H1 (cell line): Measurements from ENCODE around the gene RNF123. TPM values are rescaled to one million over a fixed set of nuclear protein-coding genes. Genes with fewer than 3 reads are reported as not detected.
"Not testable (repeated sequence)": the region's sequence is repeated elsewhere in the genome, so short reads cannot be mapped to it uniquely, and the experiment has no call there.

ENCODE experiments used
- CTCF ChIA-PET: fragments of 300-600 bp; sonication (Branson Sonifier 250); formaldehyde crosslinking; loops from one replicate; lab custom pipeline; 2021; ENCODE audit not compliant: partially characterized antibody; lab: Charles Lee
- POLR2A ChIA-PET: fragments of 300-600 bp; sonication (Branson Sonifier 250); formaldehyde crosslinking; loops from one replicate; lab custom pipeline; 2021; ENCODE audit warnings: inconsistent platforms; ENCODE audit not compliant: partially characterized antibody; lab: Charles Lee
- DNase-seq, 2 experiments: peaks; one replicate each; pipeline versions ENCODE4 v3.0.0 to v3.0.0-alpha.2; 2010 to 2022; ENCODE audit warnings: low spot score in 2 of 2, low read depth in 1 of 2, mixed read lengths in 1 of 2
- FAIRE-seq: peaks from 2 replicates; lab custom pipeline; 2011; peaks lifted over from hg19 to GRCh38; lab: Jason Lieb, UNC
- H2AFZ ChIP-seq: 2 replicates; pipeline ENCODE4 v1.8.1; 2012; ENCODE audit warnings: low read length, inconsistent platforms
- H2AK5ac ChIP-seq: 2 replicates; pipeline ENCODE4 v1.6.1; 2013; ENCODE audit warnings: low read depth, low read length
- H2BK120ac ChIP-seq: replicated peaks from 2 replicates; pipeline ENCODE3; 2013; ENCODE audit warnings: low read depth, low read length, inconsistent platforms
- H2BK12ac ChIP-seq: 2 replicates; pipeline ENCODE4 v1.6.1; 2013; ENCODE audit warnings: low read depth, low read length
- H2BK15ac ChIP-seq: 2 replicates; pipeline ENCODE4 v1.6.1; 2013; ENCODE audit warnings: low read length
- H2BK20ac ChIP-seq: 2 replicates; pipeline ENCODE4 v1.6.1; 2013; ENCODE audit warnings: low read length
- H2BK5ac ChIP-seq: 2 replicates; pipeline ENCODE4 v1.6.1; 2013; ENCODE audit warnings: low read depth, low read length
- H3K14ac ChIP-seq: 2 replicates; pipeline ENCODE4 v1.6.1; 2013; ENCODE audit warnings: inconsistent platforms; ENCODE audit not compliant: insufficient read length
- H3K18ac ChIP-seq: 2 replicates; pipeline ENCODE4 v1.6.1; 2013; ENCODE audit warnings: low read length; ENCODE audit errors: extremely low read depth
- H3K23ac ChIP-seq: 2 replicates; pipeline ENCODE4 v1.6.1; 2013; ENCODE audit warnings: inconsistent platforms; ENCODE audit not compliant: insufficient read length
- H3K23me2 ChIP-seq: 2 replicates; pipeline ENCODE4 v1.6.1; 2013; ENCODE audit warnings: low read depth, low read length
- H3K27ac ChIP-seq: 2 replicates; pipeline ENCODE4 v1.6.1; 2011; ENCODE audit warnings: low read depth, low read length, inconsistent platforms
- H3K27me3 ChIP-seq, 4 experiments: replicated peaks in 1 of 4; 1 replicate in 1 of 4; 2 replicates in 3 of 4; pipeline versions ENCODE4 v1.6.1 to v1.8.1; 2011 to 2013; ENCODE audit warnings: low read length in 3 of 4, mild to moderate bottlenecking in 3 of 4, inconsistent platforms in 2 of 4, mixed read lengths in 2 of 4, moderate library complexity in 1 of 4; ENCODE audit not compliant: control insufficient read depth in 3 of 4, insufficient read depth in 3 of 4; ENCODE audit errors: extremely low read depth in 1 of 4
- H3K36me3 ChIP-seq, 4 experiments: 2 replicates each; pipeline versions ENCODE4 v1.6.1 to v1.8.1; 2011 to 2013; ENCODE audit warnings: mild to moderate bottlenecking in 4 of 4, low read length in 3 of 4, moderate library complexity in 2 of 4, control low read depth in 1 of 4, inconsistent platforms in 1 of 4; ENCODE audit not compliant: insufficient read depth in 4 of 4, control insufficient read depth in 2 of 4
- H3K4ac ChIP-seq: replicated peaks from 2 replicates; pipeline ENCODE3; 2013; ENCODE audit warnings: low read length, low read depth, mixed read lengths, inconsistent platforms; ENCODE audit not compliant: insufficient read length
- H3K4me1 ChIP-seq, 4 experiments: replicated peaks in 1 of 4; 1 replicate in 1 of 4; 2 replicates in 3 of 4; pipeline versions ENCODE4 v1.6.1 to v1.8.1; 2011 to 2013; ENCODE audit warnings: low read length in 3 of 4, inconsistent platforms in 2 of 4, mixed read lengths in 1 of 4; ENCODE audit not compliant: insufficient read depth in 4 of 4, control insufficient read depth in 3 of 4
- H3K4me2 ChIP-seq, 2 experiments: 2 replicates each; pipeline versions ENCODE4 v1.6.1 to v1.8.1; 2011 to 2013; ENCODE audit warnings: low read depth in 2 of 2, low read length in 2 of 2, control low read depth in 1 of 2, inconsistent platforms in 1 of 2, mild to moderate bottlenecking in 1 of 2; ENCODE audit not compliant: insufficient read depth in 1 of 2
- H3K4me3 ChIP-seq, 4 experiments: fragments of 200-600, 300-600 bp in 1 of 4; sonication (generic), shearing (Covaris generic), sonication (Bioruptor Twin) in 1 of 4; 2 replicates each; pipeline versions ENCODE4 v1.5.1 to v1.8.1; 2011 to 2016; ENCODE audit warnings: low read length in 4 of 4, low read depth in 3 of 4, control low read depth in 2 of 4, inconsistent platforms in 2 of 4, mild to moderate bottlenecking in 2 of 4, mixed read lengths in 1 of 4, moderate library complexity in 1 of 4; ENCODE audit not compliant: insufficient read depth in 2 of 4; ENCODE audit errors: extremely low read depth in 1 of 4
- H3K56ac ChIP-seq: replicated peaks from 2 replicates; pipeline ENCODE3; 2013; ENCODE audit warnings: low read depth, mild to moderate bottlenecking, mixed read lengths, low read length, inconsistent platforms; ENCODE audit not compliant: insufficient read length
- H3K79me1 ChIP-seq: 2 replicates; pipeline ENCODE4 v1.6.1; 2013; ENCODE audit warnings: low read depth, low read length, control low read depth
- H3K79me2 ChIP-seq, 2 experiments: 2 replicates each; pipeline versions ENCODE4 v1.6.1 to v1.8.1; 2012 to 2013; ENCODE audit warnings: low read length in 2 of 2, mild to moderate bottlenecking in 2 of 2, inconsistent platforms in 1 of 2; ENCODE audit not compliant: insufficient read depth in 2 of 2, control insufficient read depth in 1 of 2
- H3K9ac ChIP-seq, 4 experiments: replicated peaks in 1 of 4; 1 replicate in 1 of 4; 2 replicates in 3 of 4; pipeline versions ENCODE4 v1.6.1 to v1.8.1; 2011 to 2013; ENCODE audit warnings: low read depth in 3 of 4, low read length in 3 of 4, control low read depth in 2 of 4, mild to moderate bottlenecking in 2 of 4, moderate library complexity in 2 of 4, inconsistent platforms in 1 of 4; ENCODE audit errors: extremely low read depth in 1 of 4
- H3K9me3 ChIP-seq, 2 experiments: 2 replicates each; pipeline versions ENCODE4 v1.6.1 to v1.8.1; 2012 to 2013; ENCODE audit warnings: mild to moderate bottlenecking in 2 of 2, moderate library complexity in 2 of 2, control low read depth in 1 of 2, inconsistent platforms in 1 of 2, low read depth in 1 of 2, low read length in 1 of 2, mixed read lengths in 1 of 2; ENCODE audit not compliant: insufficient read depth in 2 of 2
- H4K20me1 ChIP-seq, 2 experiments: replicated peaks in 1 of 2; 2 replicates each; pipeline versions ENCODE3 to v1.8.1; 2011 to 2013; ENCODE audit warnings: inconsistent platforms in 2 of 2, low read length in 2 of 2, mild to moderate bottlenecking in 1 of 2; ENCODE audit not compliant: insufficient read depth in 2 of 2, control insufficient read depth in 1 of 2
- H4K5ac ChIP-seq: 2 replicates; pipeline ENCODE4 v1.6.1; 2013; ENCODE audit warnings: low read length, low read depth, mixed read lengths, inconsistent platforms; ENCODE audit not compliant: insufficient read length
- H4K8ac ChIP-seq: 2 replicates; pipeline ENCODE4 v1.8.0; 2013; ENCODE audit warnings: mild to moderate bottlenecking, moderate library complexity, low read length, inconsistent platforms; ENCODE audit not compliant: insufficient read depth; ENCODE audit errors: extremely low read depth
- H4K91ac ChIP-seq: replicated peaks from 2 replicates; pipeline ENCODE3; 2013; ENCODE audit warnings: low read length, mixed read lengths, inconsistent platforms; ENCODE audit not compliant: insufficient read length
- POLR2A ChIP-seq, 2 experiments: IDR thresholded peaks; 1 replicate in 1 of 2; 2 replicates in 1 of 2; pipeline ENCODE4 v1.6.1; 2011; ENCODE audit warnings: low read depth in 2 of 2, low read length in 2 of 2, mild to moderate bottlenecking in 2 of 2; ENCODE audit errors: control extremely low read depth in 1 of 2
- WGBS, 2 experiments: shearing (Covaris generic) in 1 of 2; methylation state at CpG; one replicate each; pipeline versions ENCODE4 v1.1.6 to v1.1.7; 2013 to 2015; ENCODE audit warnings: low lambda C conversion rate in 2 of 2, mixed read lengths in 2 of 2, inconsistent platforms in 1 of 2, low coverage in 1 of 2, missing lambda C conversion rate in 1 of 2; ENCODE audit not compliant: insufficient replicate concordance in 2 of 2, insufficient coverage in 1 of 2, insufficient read length in 1 of 2; ENCODE audit errors: extremely low coverage in 1 of 2, missing lambda C conversion rate in 1 of 2; 5-methylcytosine and 5-hydroxymethylcytosine counted together
- polyA plus RNA-seq, 7 experiments: library from polyadenylated mRNA; depleted of rRNA in 3 of 7; stranded (reverse) in 5 of 7; unstranded in 2 of 7; fragments of >200 nt in 5 of 7; fragments of 200-250 nt in 2 of 7; gene quantifications; 1 replicate in 5 of 7; 2 replicates in 1 of 7; 4 replicates in 1 of 7; pipeline versions ENCODE4 v1.2.1 to v1.2.3, GENCODE V29; 2011 to 2013; ENCODE audit warnings: missing spikeins in 2 of 7, mixed read lengths in 2 of 7
- total RNA-seq: library from RNA; stranded (reverse); fragmentation: NEBNext Ultra II Directional; extraction: Animal tissue kit (Norgen Biotek cat#: 25700); gene quantifications from 2 replicates; pipeline ENCODE4 v1.2.1, GENCODE V29; 2021

Gene RNF123
- total and polyA plus RNA-seq, 2 of the 8 experiments (the other 6 are each of a cell fraction or from before 2014, with no cell fraction given): 30.5 to 57.7 TPM

- H3K56ac ChIP-seq, DNase-seq, H2AFZ ChIP-seq, H4K91ac ChIP-seq, H3K4me1 ChIP-seq, H3K79me2 ChIP-seq, H3K9ac ChIP-seq, H2BK15ac ChIP-seq, H2BK12ac ChIP-seq, H3K79me1 ChIP-seq, H3K27ac ChIP-seq, H3K14ac ChIP-seq, H2BK5ac ChIP-seq, FAIRE-seq, H4K8ac ChIP-seq, H3K9me3 ChIP-seq, H4K5ac ChIP-seq, H3K27me3 ChIP-seq, H3K18ac ChIP-seq, H2BK120ac ChIP-seq, H3K23ac ChIP-seq, H3K4ac ChIP-seq, H2BK20ac ChIP-seq, H2AK5ac ChIP-seq, CTCF ChIA-PET: not testable (repeated sequence)
- Histone ChIP-seq H3K36me3 (peaks cover 19 to 38% (median 34%) of the 10 kb centered on the region in 4 experiments), H3K4me3 (0 out of 8 replicates have a peak overlapping the region, but pooled peaks of 1 of the 4 experiments have one; percentile 74), H4K20me1 (peaks cover 0 to 10% of the 10 kb centered on the region in 2 experiments), H3K4me2 (peak overlapping the region; percentile 77 to 99; a peak in 1 of 4 replicates), H3K23me2 (peaks cover 14% of the 10 kb centered on the region)
- POLR2A ChIA-PET: interaction anchor here (0.8 kb wide), 1 partner anchor 23 kb away, joined by 3 read pairs; no protein-coding TSS in a partner anchor
- 0 out of 3 replicates have a peak, but pooled peaks of 1 of the 2 experiments have one; percentile 4 for TF ChIP-seq POLR2A (IDR thresholded peaks at IDR 0.05; ENCODE audit: control extremely low read depth in 1 of 2, low read depth in 2 of 2, low read length in 2 of 2)
- 80% methylated on average over 6 of the region's 10 CpGs; no CpG with 5 or more reads in 1 of the 2 experiments for WGBS, 2 experiments
Observed at GRCh38 chr3:49685103-49685502, 4.3 kb upstream of the RNF123 start.

- H3K27me3 ChIP-seq, H2AK5ac ChIP-seq, H3K4ac ChIP-seq, H3K23ac ChIP-seq, H2BK20ac ChIP-seq, H4K91ac ChIP-seq, H3K56ac ChIP-seq, H2AFZ ChIP-seq, H2BK5ac ChIP-seq, H3K9ac ChIP-seq, H2BK120ac ChIP-seq, FAIRE-seq, H3K18ac ChIP-seq, H4K5ac ChIP-seq, H2BK12ac ChIP-seq, H3K27ac ChIP-seq, CTCF ChIA-PET, H4K8ac ChIP-seq, H2BK15ac ChIP-seq, H4K20me1 ChIP-seq, H3K79me2 ChIP-seq, H3K4me1 ChIP-seq, H3K14ac ChIP-seq, H3K79me1 ChIP-seq, H3K9me3 ChIP-seq: not testable (repeated sequence)
- 24% methylated on average over 20 of the region's 36 CpGs; no CpG with 5 or more reads in 1 of the 2 experiments for WGBS, 2 experiments
- Histone ChIP-seq H3K4me2 (peak overlapping the region; percentile 77 to 99), H3K23me2 (peaks cover 14% of the 10 kb centered on the region), H3K4me3 (peak overlapping the region in 3 of 4 experiments; percentile 49 to 74 (median 54); a peak in 6 of 8 replicates), H3K36me3 (peaks cover 19 to 31% (median 28%) of the 10 kb centered on the region in 4 experiments)
- POLR2A ChIA-PET: interaction anchor here (0.7 kb wide), 1 partner anchor 19 kb away, joined by 3 read pairs; no protein-coding TSS in a partner anchor
- DNase-seq: peak in 1 of 2 experiments; percentile 64
Observed at GRCh38 chr3:49685846-49686245, 3.5 kb upstream of the RNF123 start.
